ENCODE data around the gene AVL9.
"Not testable (repeated sequence)": the region's sequence is repeated elsewhere in the genome, so short reads cannot be mapped to it uniquely, and the experiment has no call there.

The AVL9 gene

DNA sequence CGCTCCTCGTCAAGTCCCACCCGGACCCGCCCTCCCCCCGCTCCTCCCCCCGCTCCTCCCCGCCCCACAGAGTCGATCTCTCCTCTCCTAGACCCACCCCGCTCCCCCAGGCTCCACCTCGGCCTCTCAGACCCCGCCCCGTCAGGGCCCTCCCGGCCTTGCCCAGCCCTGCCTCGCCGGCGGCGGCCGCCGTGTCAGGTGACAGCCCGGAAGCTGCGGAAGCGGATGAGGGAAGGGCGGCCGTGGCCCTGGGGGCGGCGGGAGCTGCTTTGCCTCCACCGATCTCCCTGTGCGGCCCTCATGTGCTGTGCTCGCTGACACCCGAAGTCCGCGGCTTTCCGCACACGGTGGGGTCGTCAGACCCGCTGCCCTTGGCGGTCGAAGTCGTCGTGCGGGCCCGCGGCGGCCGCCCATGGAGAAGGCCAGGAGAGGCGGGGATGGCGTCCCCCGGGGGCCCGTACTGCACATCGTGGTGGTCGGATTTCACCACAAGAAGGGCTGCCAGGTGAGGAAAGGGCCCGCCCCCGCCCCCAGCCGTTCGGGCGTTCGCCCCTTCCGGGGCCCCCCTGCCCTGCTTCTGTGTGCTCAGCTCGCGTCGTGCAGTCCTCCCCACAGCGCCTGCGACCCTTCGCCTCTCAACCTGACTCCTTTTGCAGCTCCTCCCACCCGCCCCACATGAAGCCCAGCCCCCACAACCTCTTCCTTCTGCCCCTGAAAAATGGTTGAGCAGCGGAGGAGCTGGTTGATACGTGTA lies at the start of gene AVL9:
TSS of gene AVL9 (plus strand) at position 192 of the 754 bp plus-strand sequence. CDS start at position 413, 221 bp downstream.
- peak; percentile 86 for DNase-seq

DNA sequence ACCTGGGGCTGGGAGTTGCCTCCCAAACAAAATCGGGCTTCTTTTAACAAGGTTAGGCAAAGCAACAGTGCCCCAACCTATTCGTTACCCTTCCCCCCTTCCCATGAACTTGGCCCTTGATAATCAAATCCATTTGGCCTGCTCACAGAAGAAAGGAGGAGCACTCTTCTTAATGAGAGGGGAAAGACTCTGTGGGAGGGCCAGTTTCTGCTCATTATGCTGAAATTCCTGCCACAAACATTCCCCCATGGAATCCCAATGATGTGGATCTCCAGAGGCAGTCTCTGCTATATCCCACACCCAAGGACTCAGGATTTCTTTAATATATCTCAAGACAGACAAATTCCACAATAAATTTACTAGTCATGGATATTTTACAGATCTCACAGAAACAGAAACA lies 48.1 kb upstream of the AVL9 start:
- no peak for DNase-seq

DNA sequence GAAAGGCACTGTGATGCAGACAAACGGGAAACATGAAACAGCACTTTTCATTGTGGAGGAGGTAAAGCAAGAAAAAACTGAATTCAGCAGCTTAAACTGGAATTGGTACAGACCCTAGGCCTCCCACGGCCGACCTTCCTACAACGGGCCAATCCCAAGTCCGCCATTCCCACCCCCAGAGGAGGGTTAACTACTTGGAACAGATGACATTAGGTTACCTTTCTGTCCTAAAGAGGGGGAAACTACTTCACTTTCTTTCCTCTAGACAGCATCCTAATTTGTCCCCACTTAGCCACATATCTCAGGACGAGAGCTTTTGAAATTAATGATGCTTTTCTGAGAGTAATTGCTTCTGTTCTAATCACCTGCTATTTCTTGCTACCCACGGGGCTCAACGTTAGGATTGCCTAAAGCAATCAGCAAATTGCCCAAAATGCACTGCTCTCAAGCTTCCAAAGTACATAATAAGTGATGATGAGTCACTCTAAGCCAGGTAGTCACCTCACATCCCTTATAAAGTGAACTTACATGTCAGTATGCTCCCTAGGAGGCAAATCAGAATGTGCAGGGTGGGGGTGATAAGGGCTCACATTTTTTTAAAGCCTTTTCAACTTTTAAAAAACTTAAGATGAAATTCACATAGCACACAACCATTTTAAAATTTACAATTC lies 41.8 kb upstream of the AVL9 start:
- DNase-seq: no peak

DNA sequence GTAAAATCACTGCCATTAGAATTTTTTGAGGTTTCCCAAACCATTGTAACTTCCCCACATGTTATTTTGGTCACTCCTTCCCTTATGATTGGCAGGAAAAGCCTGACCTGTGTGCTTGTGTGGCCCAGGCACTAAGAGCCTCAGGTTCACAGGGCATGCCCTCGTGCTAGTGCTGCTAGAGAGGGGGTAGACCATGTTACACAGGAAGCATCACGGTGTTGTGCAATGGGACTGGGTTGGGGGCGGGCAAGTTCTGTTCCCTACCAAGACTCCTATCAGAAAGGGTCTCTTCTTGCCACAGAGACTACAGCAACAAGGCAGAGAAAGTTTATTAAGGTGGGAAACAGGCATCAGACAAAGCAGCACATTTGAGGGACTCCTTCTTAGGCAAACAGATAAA lies 37.3 kb upstream of the AVL9 start:
- DNase-seq: no peak

DNA sequence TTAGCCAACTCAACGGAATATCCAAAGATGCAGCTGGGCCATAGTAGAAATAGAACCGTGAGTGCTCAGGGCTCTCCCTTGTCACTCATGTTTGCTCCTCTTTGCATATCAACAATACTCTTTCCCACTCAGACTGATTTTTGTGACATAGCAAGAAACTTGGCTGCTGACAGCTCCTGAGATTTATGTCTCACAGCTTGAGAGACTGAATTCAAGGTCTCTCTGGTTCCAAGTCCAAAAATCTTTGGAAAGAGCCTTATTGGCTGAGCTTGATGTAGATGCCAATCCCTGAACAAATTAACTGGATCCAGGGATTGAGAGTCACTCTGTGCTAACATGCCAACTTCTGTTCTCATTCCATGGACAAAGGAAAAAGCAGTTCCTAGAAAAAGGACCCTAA lies 35.5 kb upstream of the AVL9 start:
- no peak for DNase-seq

DNA sequence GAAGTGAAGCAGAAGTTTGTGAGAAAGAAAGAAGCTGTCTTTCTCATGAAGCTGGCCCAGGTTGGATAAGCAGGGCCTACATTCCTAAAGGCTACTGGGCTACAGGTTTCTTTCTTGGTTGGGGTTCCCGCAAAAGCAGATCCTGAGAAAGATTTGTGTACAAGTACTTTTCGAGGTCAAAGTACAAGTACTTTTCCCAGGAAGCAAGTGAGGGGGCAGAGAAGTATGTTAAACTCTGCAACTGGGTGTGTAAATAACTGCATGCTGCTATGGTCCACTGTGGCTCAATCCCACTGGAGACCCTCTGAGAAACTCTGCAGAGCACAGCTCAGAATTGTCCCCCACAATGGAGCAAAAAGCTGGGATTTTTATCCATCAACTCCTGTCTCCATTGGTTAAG lies 33.8 kb upstream of the AVL9 start:
- DNase-seq: no peak

DNA sequence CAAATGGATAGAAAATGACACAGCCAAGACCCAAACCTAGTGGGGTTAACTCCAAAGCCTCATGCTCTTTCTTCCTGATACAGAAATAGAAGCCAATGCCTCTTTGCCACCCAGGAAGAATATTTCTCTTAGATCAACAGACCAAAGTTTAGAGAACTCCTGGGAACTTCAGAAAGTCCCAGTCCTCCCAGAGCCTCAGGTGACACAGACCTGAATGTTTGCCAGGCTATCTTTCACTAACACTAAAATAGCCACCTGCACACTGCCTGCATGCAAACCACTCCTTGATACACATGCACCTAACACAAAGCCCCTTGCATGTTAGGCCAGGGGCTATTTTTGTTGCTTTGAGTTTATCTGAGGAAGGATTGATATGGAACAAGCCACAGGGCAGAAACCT lies 32.8 kb upstream of the AVL9 start:
- DNase-seq: no peak

DNA sequence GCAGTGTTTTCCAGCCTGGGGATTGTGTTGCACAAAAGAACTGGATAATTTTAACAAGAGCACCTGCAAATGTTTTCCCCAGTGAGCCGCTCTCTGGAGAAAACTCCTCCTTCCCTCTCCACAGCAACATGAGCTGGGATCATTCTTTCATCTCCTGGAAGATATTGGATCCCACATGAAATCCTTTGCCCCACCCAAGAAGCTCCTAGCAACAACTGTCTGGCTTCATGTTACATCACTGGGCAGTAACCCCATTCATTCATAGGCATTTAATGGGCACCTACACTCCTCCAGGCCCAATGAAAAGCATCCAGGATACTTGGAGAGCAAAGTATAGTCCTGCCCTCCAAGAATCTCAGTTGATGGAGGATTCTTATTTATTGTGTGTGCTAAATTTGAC lies 32.3 kb upstream of the AVL9 start:
- no peak for DNase-seq

DNA sequence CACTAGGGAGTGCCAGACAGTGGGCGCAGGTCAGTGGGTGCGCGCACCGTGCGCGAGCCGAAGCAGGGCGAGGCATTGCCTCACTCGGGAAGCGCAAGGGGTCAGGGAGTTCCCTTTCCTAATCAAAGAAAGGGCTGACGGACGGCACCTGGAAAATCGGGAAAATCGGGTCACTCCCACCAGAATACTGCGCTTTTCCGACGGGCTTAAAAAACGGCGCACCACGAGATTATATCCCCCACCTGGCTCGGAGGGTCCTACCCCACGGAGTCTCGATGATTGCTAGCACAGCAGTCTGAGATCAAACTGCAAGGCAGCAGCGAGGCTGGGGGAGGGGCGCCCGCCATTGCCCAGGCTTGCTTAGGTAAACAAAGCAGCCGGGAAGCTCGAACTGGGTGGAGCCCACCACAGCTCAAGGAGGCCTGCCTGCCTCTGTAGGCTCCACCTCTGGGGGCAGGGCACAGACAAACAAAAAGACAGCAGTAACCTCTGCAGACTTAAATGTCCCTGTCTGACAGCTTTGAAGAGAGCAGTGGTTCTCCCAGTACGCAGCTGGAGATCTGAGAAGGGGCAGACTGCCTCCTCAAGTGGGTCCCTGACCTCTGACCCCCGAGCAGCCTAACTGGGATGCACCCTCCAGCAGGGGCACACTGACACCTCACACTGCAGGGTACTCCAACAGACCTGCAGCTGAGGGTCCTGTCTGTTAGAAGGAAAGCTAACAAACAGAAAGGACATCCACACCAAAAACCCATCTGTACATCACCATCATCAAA lies 30.5 kb upstream of the AVL9 start:
- DNase-seq: not testable (repeated sequence)

DNA sequence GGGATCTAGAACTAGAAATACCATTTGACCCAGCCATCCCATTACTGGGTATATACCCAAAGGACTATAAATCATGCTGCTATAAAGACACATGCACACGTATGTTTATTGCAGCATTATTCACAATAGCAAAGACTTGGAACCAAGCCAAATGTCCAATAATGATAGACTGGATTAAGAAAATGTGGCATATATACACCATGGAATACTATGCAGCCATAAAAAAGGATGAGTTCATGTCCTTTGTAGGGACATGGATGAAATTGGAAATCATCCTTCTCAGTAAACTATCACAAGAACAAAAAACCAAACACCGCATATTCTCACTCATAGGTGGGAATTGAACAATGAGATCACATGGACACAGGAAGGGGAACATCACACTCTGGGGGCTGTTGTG lies 25.3 kb upstream of the AVL9 start:
- DNase-seq: not testable (repeated sequence)

DNA sequence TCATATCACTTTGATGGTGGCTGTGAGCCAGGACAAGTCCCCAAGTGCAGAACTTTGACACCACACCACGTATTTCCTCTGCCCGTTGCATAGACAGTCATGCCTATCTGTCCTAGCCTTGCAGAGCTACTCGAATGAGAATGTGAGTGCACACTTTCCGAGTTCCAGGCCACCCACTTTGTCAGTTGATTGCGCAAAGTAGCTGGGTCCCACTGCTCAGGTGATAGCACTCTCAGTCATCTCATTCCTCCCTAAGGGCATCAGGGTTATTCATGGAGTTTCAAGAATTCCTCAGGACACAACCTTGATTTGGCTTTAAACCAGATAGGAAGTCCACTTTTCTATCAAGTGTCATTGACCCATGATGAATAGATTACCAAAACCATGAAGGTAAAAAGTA lies 24.4 kb upstream of the AVL9 start:
- DNase-seq: no peak

DNA sequence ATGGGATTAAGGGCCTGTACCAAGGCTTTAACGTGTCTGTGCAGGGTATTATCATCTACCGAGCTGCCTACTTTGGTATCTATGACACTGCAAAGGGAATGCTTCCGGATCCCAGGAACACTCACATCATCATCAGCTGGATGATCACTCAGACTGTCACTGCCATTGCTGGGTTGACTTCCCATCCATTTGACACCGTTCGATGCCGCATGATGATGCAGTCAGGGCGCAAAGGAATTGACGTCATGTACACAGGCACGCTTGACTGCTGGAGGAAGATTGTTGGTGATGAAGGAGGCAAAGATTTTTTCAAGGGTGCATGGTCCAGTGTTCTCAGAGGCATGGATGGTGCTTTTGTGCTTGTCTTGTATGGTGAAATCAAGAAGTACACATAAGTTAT lies 23.3 kb upstream of the AVL9 start:
- no peak for DNase-seq

DNA sequence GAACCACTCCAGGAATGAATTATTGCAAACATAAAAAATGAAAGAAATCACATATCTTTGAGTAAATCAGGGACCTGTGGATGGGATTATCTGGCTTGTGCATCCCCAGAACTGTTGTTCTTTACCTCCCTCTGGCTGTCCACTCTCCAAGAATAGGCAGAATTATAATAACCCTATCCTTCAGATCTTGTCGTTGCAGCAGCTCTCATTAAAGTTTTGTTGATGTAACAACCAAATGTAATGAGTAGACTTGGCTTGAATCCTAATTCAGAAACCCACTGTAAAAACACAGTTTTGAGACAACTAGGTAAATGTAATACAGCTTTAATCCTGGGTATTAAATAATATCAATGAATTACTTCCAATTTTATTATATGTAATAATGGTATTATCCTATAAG lies 21.3 kb upstream of the AVL9 start:
- DNase-seq: no peak

DNA sequence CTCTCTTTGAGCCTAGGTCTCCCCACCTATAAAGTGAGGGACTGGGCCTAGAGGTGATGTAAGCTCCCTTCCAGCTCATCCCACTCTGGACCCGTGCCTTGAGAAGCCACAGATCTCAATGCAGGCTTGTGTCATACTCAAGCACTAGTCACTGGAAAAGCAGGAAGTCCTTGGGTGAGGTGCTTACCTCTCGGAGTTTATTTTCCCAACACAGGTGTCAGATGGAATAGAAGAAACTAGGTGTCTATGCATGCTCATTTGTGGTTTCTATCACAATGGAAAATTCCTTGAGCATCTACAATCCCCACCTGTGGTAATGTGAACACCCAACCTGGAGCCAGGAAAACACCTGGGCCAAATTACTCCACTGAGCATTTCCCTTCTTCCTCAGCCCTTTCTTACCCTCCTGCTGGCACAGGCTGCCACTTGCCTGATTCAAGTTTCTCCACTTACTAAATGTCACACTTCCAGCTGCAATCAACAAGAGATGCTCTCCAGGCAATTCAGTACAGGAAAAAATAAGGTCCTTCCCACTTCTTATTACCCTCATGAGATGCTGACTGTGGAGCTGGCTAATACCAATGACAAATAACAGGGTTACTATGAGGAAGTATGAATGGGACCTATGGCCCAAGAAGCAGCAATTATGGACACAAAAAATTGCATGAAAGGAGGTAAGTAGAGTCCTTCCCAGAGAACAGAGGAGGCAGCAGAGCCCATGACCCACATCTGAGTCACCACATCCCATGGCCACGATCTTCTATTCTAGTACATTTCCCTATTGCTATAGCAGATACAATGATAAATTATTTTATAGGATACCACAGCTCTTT lies 18.3 kb upstream of the AVL9 start:
- DNase-seq: no peak

DNA sequence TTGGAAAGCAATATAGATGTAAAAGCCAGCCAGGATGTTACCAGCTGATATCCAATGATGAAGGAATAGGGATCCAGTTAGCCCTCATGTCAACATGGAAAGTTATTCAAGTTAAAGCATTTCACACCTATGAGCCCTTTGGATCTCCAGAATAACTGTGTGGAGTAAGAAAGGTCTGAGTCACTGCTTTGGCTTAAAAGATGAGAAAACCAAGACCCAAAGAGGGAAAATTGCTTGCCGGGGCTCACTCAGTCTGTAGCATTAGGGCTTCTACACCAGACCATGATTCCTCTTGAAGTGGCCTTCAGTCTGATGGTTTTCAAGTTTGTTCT lies 17.7 kb upstream of the AVL9 start:
- DNase-seq: no peak

DNA sequence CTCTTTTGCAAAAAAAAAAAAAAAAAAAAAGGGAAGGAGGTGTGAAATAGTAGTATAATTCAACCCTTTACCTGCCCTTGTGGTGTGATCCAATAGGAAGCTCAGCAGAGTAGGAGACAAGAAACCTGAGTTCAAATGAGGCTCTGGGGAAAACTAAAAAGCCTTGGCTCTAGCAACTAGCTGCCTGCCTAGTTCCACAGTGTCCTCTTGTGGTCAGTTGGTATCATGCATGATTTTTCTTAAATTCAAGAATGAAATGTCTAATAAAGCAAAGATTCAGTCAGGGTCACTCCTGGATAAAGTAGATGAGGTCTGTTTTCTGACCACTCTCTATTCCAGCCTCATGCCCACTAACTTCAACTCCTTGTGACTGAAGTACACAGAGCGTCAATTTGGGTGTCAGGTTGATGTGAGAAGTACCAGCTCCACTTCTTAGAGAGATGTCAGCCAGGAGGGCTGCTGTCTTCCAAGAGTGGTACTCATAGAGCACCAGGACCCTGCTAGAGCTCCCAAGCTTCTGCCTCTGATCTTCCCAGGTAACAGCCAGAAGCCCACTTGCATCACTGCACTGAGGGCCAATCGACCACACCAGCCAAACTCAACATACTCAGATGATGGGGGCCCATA lies 15.6 kb upstream of the AVL9 start:
- no peak for DNase-seq

DNA sequence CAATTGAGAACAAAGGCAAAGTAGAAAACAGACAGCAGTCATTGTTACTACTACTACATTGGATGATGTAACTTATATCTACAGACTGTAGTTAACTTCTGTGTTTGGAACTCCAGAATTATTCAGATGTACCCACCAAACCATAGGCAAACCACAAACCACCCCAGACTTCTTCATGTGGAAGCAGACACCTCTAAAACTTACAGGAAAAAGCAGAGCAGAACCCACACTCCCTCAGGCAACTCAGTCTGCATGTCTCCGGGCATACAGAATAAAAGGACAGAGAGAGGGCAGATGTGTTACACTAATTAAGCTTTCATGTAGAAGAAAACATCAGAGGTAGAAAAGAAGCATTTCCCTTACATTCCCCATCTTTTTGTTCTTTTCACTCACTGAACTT lies 14.1 kb upstream of the AVL9 start:
- no peak for DNase-seq

DNA sequence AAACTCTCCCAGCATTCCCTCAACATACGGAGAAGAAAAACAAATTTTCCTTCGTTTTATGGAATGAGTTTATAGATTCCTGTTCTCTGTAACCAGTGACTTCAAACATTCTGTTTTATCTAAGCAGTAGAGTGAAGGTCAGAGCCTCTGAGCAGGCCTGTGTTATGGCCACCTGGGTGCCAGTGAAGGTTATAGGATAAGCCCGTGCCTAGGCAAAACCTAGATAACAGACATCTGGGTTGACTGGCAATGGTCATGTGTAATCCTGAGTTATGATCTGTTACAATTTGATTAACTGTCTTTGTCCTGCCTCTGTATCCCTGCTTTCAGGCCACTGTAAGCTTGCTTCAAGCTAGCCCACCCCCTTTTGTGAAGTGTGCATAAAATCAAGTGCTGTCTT lies 13.4 kb upstream of the AVL9 start:
- DNase-seq: no peak

DNA sequence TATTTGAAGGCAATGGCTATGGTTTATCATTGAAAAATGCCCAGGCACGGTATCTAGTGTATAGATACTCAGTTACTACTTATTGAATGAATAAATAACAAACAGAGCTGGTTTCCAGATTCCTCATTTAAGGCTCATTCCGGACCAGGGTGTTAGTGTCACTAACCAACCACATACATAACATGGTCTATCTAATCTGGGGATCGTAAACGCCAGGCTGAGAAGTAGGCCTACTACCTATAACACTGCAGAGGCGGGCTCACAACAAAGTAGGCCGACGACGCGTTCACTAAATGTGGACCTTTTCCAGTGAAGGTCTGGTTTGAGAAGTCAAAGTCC lies 5.5 kb upstream of the AVL9 start:
- no peak for DNase-seq

DNA sequence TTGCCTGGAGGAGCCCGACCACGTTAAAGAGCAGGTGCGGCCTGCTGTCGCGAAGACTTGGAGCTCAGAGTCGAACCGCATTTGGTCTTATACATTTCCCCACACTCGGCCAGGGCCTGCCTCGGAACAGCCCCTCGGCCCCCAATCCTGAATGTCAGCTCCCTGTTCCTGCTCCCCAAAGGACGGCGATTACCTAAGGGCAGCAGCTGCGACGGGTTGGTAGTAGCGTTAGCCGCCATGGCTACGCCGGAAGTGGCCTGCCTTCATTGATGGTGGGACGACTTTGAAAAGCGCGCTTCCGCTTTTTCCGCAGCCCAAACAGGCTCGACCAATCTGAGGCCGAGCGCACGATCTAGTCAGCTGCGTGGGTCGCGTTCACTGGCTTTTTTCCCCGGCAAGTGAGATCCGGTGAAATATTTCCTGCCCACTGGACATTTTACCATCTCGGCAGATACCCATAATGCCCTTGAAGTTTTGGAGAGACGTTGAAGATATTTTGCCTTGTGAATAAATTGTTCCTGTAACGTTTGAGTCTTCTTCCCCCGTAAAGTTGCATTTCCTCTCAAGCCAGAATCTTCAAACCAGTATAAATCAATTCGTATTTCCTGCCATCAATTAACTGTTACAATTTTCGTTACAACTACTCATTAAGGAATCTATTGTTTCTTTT lies 5.0 kb upstream of the AVL9 start, which contains the start of gene LSM5:
TSS of gene LSM5 (minus strand) at position 254 of the 670 bp plus-strand sequence. CDS start at position 239, 15 bp downstream.
- DNase-seq: peak; percentile 77

DNA sequence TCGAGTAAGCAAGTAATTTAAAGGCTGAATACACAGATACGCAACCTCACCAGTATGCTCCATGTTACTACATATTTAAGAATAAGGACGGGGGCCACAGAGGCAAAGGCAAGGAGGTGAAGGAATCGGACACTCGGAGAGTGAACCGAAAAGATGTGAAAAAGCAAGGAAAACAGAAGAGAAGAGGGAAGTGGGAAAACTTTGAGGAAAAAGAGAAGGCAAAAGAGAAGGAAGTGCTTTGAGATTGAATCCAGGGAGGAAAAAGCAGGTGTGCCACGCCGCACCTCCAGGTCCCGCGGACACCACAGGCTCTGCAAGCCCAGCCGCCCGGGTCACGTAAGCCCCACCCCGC lies 367 bp upstream of the AVL9 start:
- no peak for DNase-seq

All from NCI-H2081 treated with DMSO at 0.1 percent for 48 hours (cell line).